ENCODE data around the gene MSLN.

GRCh38 chr16:797120-797420 lies 36.5 kb downstream of the MSLN start:
- TF ChIP-seq CTCF (IDR thresholded peaks at IDR 0.05), result no peak
- TF ChIP-seq POLR2A (IDR thresholded peaks at IDR 0.05), result no peak

All from lower leg skin (tissue), 3 donors.